ENCODE data around the gene IFIT1B.
"Not testable (repeated sequence)": the region's sequence is repeated elsewhere in the genome, so short reads cannot be mapped to it uniquely, and the experiment has no call there.

Gene IFIT1B

GRCh38 chr10:89377705-89378637 is at the start of gene IFIT1B:
TSS of gene IFIT1B (plus strand) at chr10:89378056. CDS start at chr10:89378136, 80 bp downstream.
- no peak for DNase-seq

- DNase-seq = no peak
Measured at GRCh38 chr10:89329151-89329550, 48.7 kb upstream of the IFIT1B start.

- DNase-seq = not testable (repeated sequence)
Measured at GRCh38 chr10:89330014-89330413, 47.8 kb upstream of the IFIT1B start.

- no peak for DNase-seq
Measured at GRCh38 chr10:89330537-89331212, 47.2 kb upstream of the IFIT1B start.

GRCh38 chr10:89331487-89332122 is 46.3 kb upstream of the IFIT1B start:
- not testable (repeated sequence) for DNase-seq

- no peak for DNase-seq
Measured at GRCh38 chr10:89332123-89332633, 45.7 kb upstream of the IFIT1B start.

GRCh38 chr10:89335226-89335625 is 42.6 kb upstream of the IFIT1B start:
- no peak for DNase-seq

- DNase-seq = no peak
Measured at GRCh38 chr10:89336241-89336640, 41.6 kb upstream of the IFIT1B start.

- no peak for DNase-seq
Measured at GRCh38 chr10:89337484-89337883, 40.4 kb upstream of the IFIT1B start.

GRCh38 chr10:89338713-89339112 is 39.1 kb upstream of the IFIT1B start:
- DNase-seq = no peak

GRCh38 chr10:89339875-89340274 is 38.0 kb upstream of the IFIT1B start:
- DNase-seq = no peak

- DNase-seq = no peak
Measured at GRCh38 chr10:89341649-89342048, 36.2 kb upstream of the IFIT1B start.

- no peak for DNase-seq
Measured at GRCh38 chr10:89342206-89342958, 35.5 kb upstream of the IFIT1B start.

- no peak for DNase-seq
Measured at GRCh38 chr10:89343089-89343767, 34.6 kb upstream of the IFIT1B start.

- no peak for DNase-seq
Measured at GRCh38 chr10:89344156-89344555, 33.7 kb upstream of the IFIT1B start.

GRCh38 chr10:89345367-89346000 is 32.4 kb upstream of the IFIT1B start:
- no peak for DNase-seq

GRCh38 chr10:89346405-89347254 is 31.2 kb upstream of the IFIT1B start:
- DNase-seq = no peak

GRCh38 chr10:89347701-89348457 is 30.0 kb upstream of the IFIT1B start:
- no peak for DNase-seq

GRCh38 chr10:89348481-89348880 is 29.4 kb upstream of the IFIT1B start:
- no peak for DNase-seq

- DNase-seq = no peak
Measured at GRCh38 chr10:89348975-89349374, 28.9 kb upstream of the IFIT1B start.
